ENCODE measurements around the gene ZP1. TPM values are rescaled to one million over a fixed set of nuclear protein-coding genes. Genes with fewer than 3 reads are reported as not detected.

The ZP1 gene
- total and polyA plus RNA-seq, 2 of the 13 experiments (the other 11 are each of a cell fraction or from before 2014, with no cell fraction given) = 0.16 TPM; not detected in 1

- TF ChIP-seq ZFP1 (CRISPR knock-in tag; IDR thresholded peaks at IDR 0.05) = no peak
- no peak for TF ChIP-seq CENPT (CRISPR knock-in tag; IDR thresholded peaks at IDR 0.05; ENCODE audit: low read depth)
- TF ChIP-seq ZNF563 (CRISPR knock-in tag; IDR thresholded peaks at IDR 0.05) = peak; percentile 88; the same call in 1 of the 2 replicates
- TF ChIP-seq ARNT (IDR thresholded peaks at IDR 0.05) = no peak
- no peak for TF ChIP-seq PAX8 (CRISPR knock-in tag; IDR thresholded peaks at IDR 0.05; ENCODE audit: borderline replicate concordance)
- peak; percentile 95 for TF ChIP-seq MAX (IDR thresholded peaks at IDR 0.05)
- no peak for TF ChIP-seq SRF (IDR thresholded peaks at IDR 0.05; ENCODE audit: low read depth, low read length)
- TF ChIP-seq, protein P1, sequence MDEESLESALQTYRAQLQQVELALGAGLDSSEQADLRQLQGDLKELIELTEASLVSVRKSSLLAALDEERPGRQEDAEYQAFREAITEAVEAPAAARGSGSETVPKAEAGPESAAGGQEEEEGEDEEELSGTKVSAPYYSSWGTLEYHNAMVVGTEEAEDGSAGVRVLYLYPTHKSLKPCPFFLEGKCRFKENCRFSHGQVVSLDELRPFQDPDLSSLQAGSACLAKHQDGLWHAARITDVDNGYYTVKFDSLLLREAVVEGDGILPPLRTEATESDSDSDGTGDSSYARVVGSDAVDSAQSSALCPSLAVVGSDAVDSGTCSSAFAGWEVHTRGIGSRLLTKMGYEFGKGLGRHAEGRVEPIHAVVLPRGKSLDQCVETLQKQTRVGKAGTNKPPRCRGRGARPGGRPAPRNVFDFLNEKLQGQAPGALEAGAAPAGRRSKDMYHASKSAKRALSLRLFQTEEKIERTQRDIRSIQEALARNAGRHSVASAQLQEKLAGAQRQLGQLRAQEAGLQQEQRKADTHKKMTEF (CRISPR knock-in tag; IDR thresholded peaks at IDR 0.05) = peak; percentile 88
- TF ChIP-seq STAT5B (CRISPR knock-in tag; IDR thresholded peaks at IDR 0.05) = no peak
- peak; percentile 38; the same call in 1 of the 2 replicates for TF ChIP-seq HNF4G (IDR thresholded peaks at IDR 0.05; ENCODE audit: borderline replicate concordance, low read depth, low read length)
- no peak for TF ChIP-seq HNF4G (CRISPR knock-in tag; IDR thresholded peaks at IDR 0.05; ENCODE audit: borderline replicate concordance, low read depth)
- no peak for TF ChIP-seq THAP7 (CRISPR knock-in tag; IDR thresholded peaks at IDR 0.05)
- TF ChIP-seq DRAP1 (CRISPR knock-in tag; IDR thresholded peaks at IDR 0.05) = peak; percentile 49; the same call in 1 of the 2 replicates
- no peak for TF ChIP-seq ZNF878 (CRISPR knock-in tag; IDR thresholded peaks at IDR 0.05)
- TF ChIP-seq ZNF282 (IDR thresholded peaks at IDR 0.05; ENCODE audit: partially characterized antibody) = no peak
- TF ChIP-seq ZNF816 (CRISPR knock-in tag; IDR thresholded peaks at IDR 0.05; ENCODE audit: borderline replicate concordance) = peak; percentile 54; the same call in 1 of the 2 replicates
- peak; percentile 59 for TF ChIP-seq HOXA3 (CRISPR knock-in tag; IDR thresholded peaks at IDR 0.05)
- TF ChIP-seq NFKBIZ (CRISPR knock-in tag; IDR thresholded peaks at IDR 0.05) = 0 out of 2 replicates have a peak, but pooled peaks have one; percentile 28
- TF ChIP-seq, protein P2, sequence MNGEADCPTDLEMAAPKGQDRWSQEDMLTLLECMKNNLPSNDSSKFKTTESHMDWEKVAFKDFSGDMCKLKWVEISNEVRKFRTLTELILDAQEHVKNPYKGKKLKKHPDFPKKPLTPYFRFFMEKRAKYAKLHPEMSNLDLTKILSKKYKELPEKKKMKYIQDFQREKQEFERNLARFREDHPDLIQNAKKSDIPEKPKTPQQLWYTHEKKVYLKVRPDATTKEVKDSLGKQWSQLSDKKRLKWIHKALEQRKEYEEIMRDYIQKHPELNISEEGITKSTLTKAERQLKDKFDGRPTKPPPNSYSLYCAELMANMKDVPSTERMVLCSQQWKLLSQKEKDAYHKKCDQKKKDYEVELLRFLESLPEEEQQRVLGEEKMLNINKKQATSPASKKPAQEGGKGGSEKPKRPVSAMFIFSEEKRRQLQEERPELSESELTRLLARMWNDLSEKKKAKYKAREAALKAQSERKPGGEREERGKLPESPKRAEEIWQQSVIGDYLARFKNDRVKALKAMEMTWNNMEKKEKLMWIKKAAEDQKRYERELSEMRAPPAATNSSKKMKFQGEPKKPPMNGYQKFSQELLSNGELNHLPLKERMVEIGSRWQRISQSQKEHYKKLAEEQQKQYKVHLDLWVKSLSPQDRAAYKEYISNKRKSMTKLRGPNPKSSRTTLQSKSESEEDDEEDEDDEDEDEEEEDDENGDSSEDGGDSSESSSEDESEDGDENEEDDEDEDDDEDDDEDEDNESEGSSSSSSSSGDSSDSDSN (CRISPR knock-in tag; IDR thresholded peaks at IDR 0.05) = peak; percentile 98
- TF ChIP-seq ZNF569 (CRISPR knock-in tag; IDR thresholded peaks at IDR 0.05; ENCODE audit: borderline replicate concordance) = no peak
- no peak for TF ChIP-seq MATR3 (CRISPR knock-in tag; IDR thresholded peaks at IDR 0.05)
- TF ChIP-seq PITX1 (CRISPR knock-in tag; IDR thresholded peaks at IDR 0.05) = peak; percentile 32; the same call in 1 of the 2 replicates
- TF ChIP-seq NAIF1 (CRISPR knock-in tag; IDR thresholded peaks at IDR 0.05; ENCODE audit: borderline replicate concordance) = peak; percentile 92
- TF ChIP-seq FIP1L1 (IDR thresholded peaks at IDR 0.05; ENCODE audit: borderline replicate concordance, insufficient read depth, low read depth, low read length) = no peak
- no peak for TF ChIP-seq ZNF557 (CRISPR knock-in tag; IDR thresholded peaks at IDR 0.05)
- no peak for TF ChIP-seq ZNF619 (CRISPR knock-in tag; IDR thresholded peaks at IDR 0.05)
- TF ChIP-seq MYNN (CRISPR knock-in tag; IDR thresholded peaks at IDR 0.05; ENCODE audit: low read depth) = no peak
Measured at GRCh38 chr11:60906132-60906972, 39.0 kb downstream of the ZP1 start, which contains the start of gene PRPF19 (continued).
